CD4-positive, alpha-beta T cell treated with Interleukin-15 for 1 hour (primary cell): ENCODE measurements around the gene CSF1R.

Experiments
- DNase-seq: peaks from one replicate; pipeline ENCODE4 v3.0.0-alpha.2; 2020

The CSF1R gene

GRCh38 chr5:150022681-150023080 lies 63.7 kb downstream of the CSF1R start:
- no peak for DNase-seq

GRCh38 chr5:150022158-150022531 lies 64.2 kb downstream of the CSF1R start:
- DNase-seq, result no peak

- DNase-seq, result no peak
Observed at GRCh38 chr5:150021491-150022157, 64.7 kb downstream of the CSF1R start.

- no peak for DNase-seq
Observed at GRCh38 chr5:150020249-150020648, 66.1 kb downstream of the CSF1R start.

- no peak for DNase-seq
Observed at GRCh38 chr5:150017226-150018005, 68.9 kb downstream of the CSF1R start.

- DNase-seq, result no peak
Observed at GRCh38 chr5:150016537-150016936, 69.8 kb downstream of the CSF1R start.

- no peak for DNase-seq
Observed at GRCh38 chr5:150015415-150015814, 70.9 kb downstream of the CSF1R start.

- DNase-seq, result no peak
Observed at GRCh38 chr5:150014456-150014855, 71.9 kb downstream of the CSF1R start.

- DNase-seq, result no peak
Observed at GRCh38 chr5:150013931-150014330, 72.4 kb downstream of the CSF1R start.

GRCh38 chr5:150009671-150010387 lies 76.5 kb downstream of the CSF1R start:
- DNase-seq, result no peak

- DNase-seq, result no peak
Observed at GRCh38 chr5:150007050-150007449, 79.3 kb downstream of the CSF1R start.

GRCh38 chr5:150006318-150006717 lies 80.0 kb downstream of the CSF1R start:
- no peak for DNase-seq
